ENCODE data around the gene ITSN2.

The ITSN2 gene

DNA sequence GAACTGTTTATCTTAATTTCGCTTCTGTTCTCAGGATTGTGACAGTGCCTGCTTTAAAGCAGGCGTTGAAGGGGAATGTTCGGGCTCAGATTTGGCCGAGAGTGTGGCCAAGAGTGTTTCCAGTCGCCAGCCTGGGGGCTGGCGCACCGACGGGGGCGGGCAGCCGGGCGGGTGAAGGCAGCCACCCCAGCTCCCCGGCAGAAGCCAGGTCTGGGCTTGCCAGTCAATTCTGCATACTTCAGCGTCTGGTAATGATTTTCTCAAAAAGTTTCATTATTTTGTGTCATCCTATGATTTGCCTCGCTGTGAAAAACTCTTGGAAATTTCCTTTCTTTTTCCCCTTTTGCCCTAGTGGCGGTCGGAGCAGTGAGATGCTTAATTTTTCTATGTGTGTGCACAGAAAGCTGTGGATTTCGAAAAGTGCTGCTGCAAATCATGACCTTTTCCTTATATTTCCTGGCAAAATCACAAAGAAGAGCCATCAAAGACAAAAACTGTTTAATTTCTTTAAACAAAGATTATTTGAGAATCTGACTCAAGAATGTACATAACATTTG is 184.6 kb downstream of the ITSN2 start:
- Mint-ChIP-seq H3K4me3 (no peak overlapping the region), H3K27ac (no peak overlapping the region), H3K9me3 (peaks cover 11% of the 10 kb centered on the region), H3K4me1 (ENCODE audit: low read depth) (peaks cover 7% of the 10 kb centered on the region), H3K27me3 (peaks cover 12% of the 10 kb centered on the region), H3K36me3 (ENCODE audit: low read depth) (peaks cover 7% of the 10 kb centered on the region)
- intact Hi-C loops (cut with micrococcal nuclease), result no loop called here

DNA sequence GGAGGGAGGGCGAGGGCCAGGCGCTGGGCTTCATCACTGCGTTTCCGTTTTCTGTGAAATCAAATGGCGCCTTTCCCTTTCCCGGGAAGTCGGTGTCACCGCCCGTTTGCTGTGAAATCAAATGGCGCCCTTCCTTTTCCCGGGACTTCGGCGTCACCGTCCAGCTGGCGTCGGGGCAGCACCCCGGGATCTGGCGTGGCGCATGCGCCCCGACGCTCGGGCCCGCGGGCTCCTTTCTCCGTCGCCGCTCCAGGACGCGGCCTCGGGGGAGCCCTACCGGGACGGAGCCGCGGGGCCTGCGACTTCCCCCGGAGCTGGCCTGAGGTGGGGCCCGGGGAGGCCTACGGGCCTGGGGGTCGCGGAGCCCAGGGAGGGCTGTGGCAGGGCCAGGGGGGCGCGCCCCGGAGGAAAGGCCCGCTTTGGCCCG is 185.5 kb downstream of the ITSN2 start, which contains the start of gene FAM228A:
Gene FAM228A (plus strand): TSS at position 203 of the 427 bp plus-strand sequence. CDS start 428 bp downstream, outside the sequence.
- H3K27ac Mint-ChIP-seq, result peak within 1 kb of the TSS; percentile 6
- intact Hi-C loops (cut with micrococcal nuclease), result no loop called here
- peaks cover 12% of the 10 kb centered on the region for H3K27me3 Mint-ChIP-seq
- peaks cover 7% of the 10 kb centered on the region for H3K4me1 Mint-ChIP-seq (ENCODE audit: low read depth)
- peaks cover 11% of the 10 kb centered on the region for H3K9me3 Mint-ChIP-seq
- H3K36me3 Mint-ChIP-seq (ENCODE audit: low read depth), result peaks cover 7% of the 10 kb centered on the region
- peak within 1 kb of the TSS; percentile 32 for H3K4me3 Mint-ChIP-seq

- Mint-ChIP-seq H3K9me3 (peaks cover 5% of the 10 kb centered on the region), H3K27me3 (peaks cover 4% of the 10 kb centered on the region), H3K4me3 (no peak overlapping the region), H3K4me1 (ENCODE audit: low read depth) (peaks cover 33% of the 10 kb centered on the region), H3K27ac (no peak overlapping the region), H3K36me3 (ENCODE audit: low read depth) (peaks cover 4% of the 10 kb centered on the region)
- intact Hi-C loops (cut with micrococcal nuclease), result no loop called here
Measured at GRCh38 chr2:24169023-24169422, 191.3 kb downstream of the ITSN2 start.

- H3K4me1 Mint-ChIP-seq (ENCODE audit: low read depth), result peaks cover 44% of the 10 kb centered on the region
- H3K4me3 Mint-ChIP-seq, result no peak overlapping the region
- peaks cover 26% of the 10 kb centered on the region for H3K36me3 Mint-ChIP-seq (ENCODE audit: low read depth)
- peak overlapping the region; percentile 70 for H3K27ac Mint-ChIP-seq
- no peaks in the 10 kb centered on the region for H3K27me3 Mint-ChIP-seq
- no peaks in the 10 kb centered on the region for H3K9me3 Mint-ChIP-seq
- intact Hi-C loops (cut with micrococcal nuclease), result loop anchor here (5.0 kb wide), 1 partner anchor 42 kb away; the partner anchor contains the start of genes FAM228B and PFN4
Measured at GRCh38 chr2:24164416-24164973, 195.8 kb downstream of the ITSN2 start.

DNA sequence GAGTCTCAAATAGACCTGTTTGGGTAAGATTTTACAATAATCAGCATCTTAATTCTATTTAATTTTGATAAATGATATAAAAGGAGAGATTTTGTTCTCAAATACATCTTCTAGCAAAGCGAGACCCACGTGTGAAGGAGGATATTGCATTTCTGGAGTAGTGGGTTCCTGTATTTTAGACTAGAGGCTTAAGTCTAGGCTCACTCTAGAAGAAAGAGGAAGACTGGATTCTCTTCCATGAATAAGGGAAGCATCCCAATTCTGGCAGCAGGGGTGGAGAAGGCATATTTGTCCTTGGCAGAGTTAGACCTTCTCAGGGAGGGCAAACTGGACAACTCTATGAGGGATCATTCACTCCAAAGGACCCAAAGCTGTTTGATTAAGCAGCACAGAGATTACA is 196.7 kb downstream of the ITSN2 start:
- H3K4me1 Mint-ChIP-seq (ENCODE audit: low read depth), result peaks cover 40% of the 10 kb centered on the region
- peak overlapping the region; percentile 40 for H3K27ac Mint-ChIP-seq
- no peak overlapping the region for H3K4me3 Mint-ChIP-seq
- no peaks in the 10 kb centered on the region for H3K9me3 Mint-ChIP-seq
- H3K27me3 Mint-ChIP-seq, result no peaks in the 10 kb centered on the region
- intact Hi-C loops (cut with micrococcal nuclease), result loop anchor here (5.0 kb wide), 1 partner anchor 41 kb away; the partner anchor contains the start of genes FAM228B and PFN4
- peaks cover 27% of the 10 kb centered on the region for H3K36me3 Mint-ChIP-seq (ENCODE audit: low read depth)

DNA sequence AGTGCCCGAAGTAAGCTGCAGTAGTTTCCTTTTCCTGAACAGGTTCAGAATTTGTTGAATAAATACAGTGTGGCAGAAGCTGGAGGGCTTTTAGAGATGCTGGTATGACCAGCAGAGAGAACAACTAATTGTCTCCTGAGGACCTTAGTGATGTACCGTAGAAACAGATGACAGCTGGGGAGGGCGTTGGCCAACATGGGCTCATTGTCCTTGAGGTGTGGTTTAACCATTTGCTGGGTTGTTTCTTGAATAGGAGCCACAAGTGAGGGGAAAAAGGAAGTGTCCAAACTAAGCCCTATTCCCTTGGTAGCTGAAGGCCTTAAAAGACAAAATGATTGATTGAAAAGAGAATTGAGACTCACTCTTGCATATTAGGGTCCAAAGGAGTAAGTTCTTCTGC is 197.2 kb downstream of the ITSN2 start:
- peaks cover 27% of the 10 kb centered on the region for H3K36me3 Mint-ChIP-seq (ENCODE audit: low read depth)

GRCh38 chr2:24162494-24162893 is 197.8 kb downstream of the ITSN2 start:
- intact Hi-C loops (cut with micrococcal nuclease), result loop anchor here (5.0 kb wide), 1 partner anchor 40 kb away; the partner anchor contains the start of genes FAM228B and PFN4
- Mint-ChIP-seq H3K4me1 (ENCODE audit: low read depth) (peaks cover 35% of the 10 kb centered on the region), H3K27me3 (no peaks in the 10 kb centered on the region)

More for the DNA sequence above, 197.2 kb downstream of the ITSN2 start:
- no peak overlapping the region for H3K27ac Mint-ChIP-seq
- no peaks in the 10 kb centered on the region for H3K27me3 Mint-ChIP-seq
- H3K4me1 Mint-ChIP-seq (ENCODE audit: low read depth), result peaks cover 36% of the 10 kb centered on the region
- no peak overlapping the region for H3K4me3 Mint-ChIP-seq
- H3K9me3 Mint-ChIP-seq, result no peaks in the 10 kb centered on the region
- intact Hi-C loops (cut with micrococcal nuclease), result loop anchor here (5.0 kb wide), 1 partner anchor 41 kb away; the partner anchor contains the start of genes FAM228B and PFN4

GRCh38 chr2:24160761-24161160 is 199.6 kb downstream of the ITSN2 start:
- intact Hi-C loops (cut with micrococcal nuclease), result loop anchor here (5.0 kb wide), 1 partner anchor 38 kb away; the partner anchor contains the start of genes FAM228B and PFN4
- peaks cover 33% of the 10 kb centered on the region for H3K36me3 Mint-ChIP-seq (ENCODE audit: low read depth)
- no peaks in the 10 kb centered on the region for H3K9me3 Mint-ChIP-seq
- peaks cover 30% of the 10 kb centered on the region for H3K4me1 Mint-ChIP-seq (ENCODE audit: low read depth)
- no peak overlapping the region for H3K4me3 Mint-ChIP-seq
- H3K27me3 Mint-ChIP-seq, result no peaks in the 10 kb centered on the region
- H3K27ac Mint-ChIP-seq, result no peak overlapping the region

More at GRCh38 chr2:24162494-24162893, 197.8 kb downstream of the ITSN2 start:
- H3K27ac Mint-ChIP-seq, result no peak overlapping the region
- no peak overlapping the region for H3K4me3 Mint-ChIP-seq
- H3K9me3 Mint-ChIP-seq, result no peaks in the 10 kb centered on the region
- H3K36me3 Mint-ChIP-seq (ENCODE audit: low read depth), result peaks cover 27% of the 10 kb centered on the region

DNA sequence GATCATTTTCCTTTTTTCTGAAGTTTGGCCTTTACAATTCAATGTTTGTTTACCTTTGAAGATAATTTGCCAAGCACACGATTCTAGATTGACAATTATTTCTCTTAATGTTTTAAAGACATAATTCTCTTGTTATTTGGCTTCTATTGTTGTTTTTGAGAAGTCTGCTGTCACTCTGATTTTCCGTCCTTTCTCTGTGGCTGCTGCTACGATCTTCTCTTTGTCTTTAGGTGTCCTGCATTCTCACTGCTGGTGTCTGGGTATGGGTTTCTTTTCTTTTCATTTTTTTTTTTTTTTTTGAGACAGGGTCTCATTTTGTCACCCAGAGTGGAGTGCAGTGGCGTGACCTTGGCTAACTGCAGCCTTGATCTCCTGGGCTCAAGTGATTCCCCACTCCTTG is 200.6 kb downstream of the ITSN2 start:
- H3K4me3 Mint-ChIP-seq, result no peak overlapping the region
- peaks cover 21% of the 10 kb centered on the region for H3K4me1 Mint-ChIP-seq (ENCODE audit: low read depth)
- no peaks in the 10 kb centered on the region for H3K27me3 Mint-ChIP-seq
- no peak overlapping the region for H3K27ac Mint-ChIP-seq
- H3K36me3 Mint-ChIP-seq (ENCODE audit: low read depth), result peaks cover 33% of the 10 kb centered on the region
- intact Hi-C loops (cut with micrococcal nuclease), result loop anchor here (5.0 kb wide), 1 partner anchor 37 kb away; the partner anchor contains the start of genes FAM228B and PFN4
- no peaks in the 10 kb centered on the region for H3K9me3 Mint-ChIP-seq

GRCh38 chr2:24158131-24158530 is 202.2 kb downstream of the ITSN2 start:
- H3K36me3 Mint-ChIP-seq (ENCODE audit: low read depth), result peaks cover 34% of the 10 kb centered on the region
- no peaks in the 10 kb centered on the region for H3K27me3 Mint-ChIP-seq
- intact Hi-C loops (cut with micrococcal nuclease), result no loop called here
- peaks cover 6% of the 10 kb centered on the region for H3K4me1 Mint-ChIP-seq (ENCODE audit: low read depth)
- H3K9me3 Mint-ChIP-seq, result no peaks in the 10 kb centered on the region
- H3K4me3 Mint-ChIP-seq, result no peak overlapping the region
- no peak overlapping the region for H3K27ac Mint-ChIP-seq

- Mint-ChIP-seq H3K36me3 (ENCODE audit: low read depth) (peaks cover 40% of the 10 kb centered on the region), H3K27me3 (no peaks in the 10 kb centered on the region), H3K27ac (no peak overlapping the region), H3K9me3 (peaks cover under 1% of the 10 kb centered on the region), H3K4me3 (no peak overlapping the region), H3K4me1 (ENCODE audit: low read depth) (no peaks in the 10 kb centered on the region)
- intact Hi-C loops (cut with micrococcal nuclease), result no loop called here
Measured at GRCh38 chr2:24153478-24153877, 206.9 kb downstream of the ITSN2 start.
